HG02642 (cell line): ENCODE data around the gene PKHD1.

Experiments used
- ATAC-seq: cut with Tn5 transposase; IDR thresholded peaks from one replicate; pipeline ENCODE4 v1.9.1; 2021; ENCODE audit warnings: mild to moderate bottlenecking; ENCODE audit not compliant: unreplicated experiment, poor library complexity

Gene PKHD1

GRCh38 chr6:51737580-51738360, 349.6 kb downstream of the PKHD1 start:
- no peak for ATAC-seq

- ATAC-seq, result no peak
These were observed 362.3 kb downstream of the PKHD1 start for GRCh38 chr6:51725155-51725554.

DNA sequence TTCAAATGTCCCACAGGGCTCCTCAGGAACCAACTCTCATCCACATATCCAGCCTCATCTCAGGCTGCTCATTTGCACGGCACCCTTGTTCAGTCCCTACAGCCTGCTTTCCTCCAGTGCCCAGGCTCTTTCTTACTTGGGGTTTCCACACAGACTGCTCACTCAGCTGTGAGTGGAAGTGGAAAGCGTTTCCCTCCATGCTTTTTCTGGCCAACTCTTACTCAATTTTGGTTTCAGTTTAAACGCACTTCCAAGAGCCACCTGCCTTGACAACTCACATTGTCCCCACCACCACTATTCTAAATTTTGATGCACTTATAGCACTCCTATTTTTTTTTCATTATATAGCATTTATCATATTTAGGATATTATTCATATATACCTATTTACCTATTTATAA, 367.1 kb downstream of the PKHD1 start:
- no peak for ATAC-seq

GRCh38 chr6:51719297-51719696, 368.1 kb downstream of the PKHD1 start:
- no peak for ATAC-seq

DNA sequence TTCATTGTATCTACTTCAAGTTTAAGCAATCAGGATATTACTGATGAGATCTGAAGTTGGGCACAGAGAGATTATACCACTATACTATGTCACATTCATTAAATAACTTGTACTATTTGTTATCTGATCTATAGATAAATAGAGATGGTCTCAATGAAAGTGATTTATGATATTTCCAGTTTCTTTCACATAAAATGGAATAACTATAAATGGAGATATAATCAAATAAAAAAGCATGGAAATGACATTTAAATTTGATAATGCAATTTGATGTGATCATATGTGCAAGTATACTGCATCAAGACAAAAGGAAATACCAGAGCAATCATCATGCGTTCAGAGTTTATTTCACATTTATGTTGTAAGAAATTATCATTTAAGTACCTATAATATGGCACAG, 368.9 kb downstream of the PKHD1 start:
- ATAC-seq, result no peak

DNA sequence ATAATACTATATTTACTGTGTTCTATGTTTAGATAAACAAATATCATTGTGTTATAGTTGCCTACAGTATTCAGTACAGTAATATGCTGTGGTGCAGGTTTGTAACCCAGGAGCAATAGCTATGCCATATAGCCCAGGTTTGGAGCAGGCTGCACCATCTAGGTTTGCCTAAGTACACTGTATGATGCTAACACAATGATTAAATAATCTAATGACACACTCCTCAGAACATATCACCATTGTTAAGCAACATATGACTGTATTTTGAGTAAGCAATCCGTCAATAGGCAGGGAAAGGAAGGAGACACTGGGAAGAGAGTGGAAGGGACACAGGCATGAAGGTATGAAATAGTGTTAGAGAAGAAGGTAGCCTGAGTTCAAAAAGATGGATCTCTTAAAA, 369.9 kb downstream of the PKHD1 start:
- ATAC-seq, result no peak

DNA sequence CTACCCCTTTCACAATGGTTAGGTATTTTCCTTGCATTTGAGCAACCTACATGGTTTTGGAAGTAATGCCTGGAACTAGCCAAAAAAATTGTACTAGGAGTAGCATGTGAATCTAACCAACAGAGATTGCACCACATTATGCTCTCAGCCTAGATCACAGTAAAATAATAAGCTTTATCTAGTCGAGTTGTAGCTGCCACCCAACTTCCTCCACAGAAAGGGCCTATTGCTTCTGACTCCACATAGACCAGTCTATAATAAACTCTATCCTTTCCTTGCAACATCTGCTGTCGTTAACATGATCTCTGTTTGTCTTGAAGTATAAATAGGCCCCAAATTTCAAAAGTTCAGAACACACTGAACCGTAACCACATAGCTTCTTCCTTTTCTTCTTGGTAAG, 375.5 kb downstream of the PKHD1 start:
- no peak for ATAC-seq

DNA sequence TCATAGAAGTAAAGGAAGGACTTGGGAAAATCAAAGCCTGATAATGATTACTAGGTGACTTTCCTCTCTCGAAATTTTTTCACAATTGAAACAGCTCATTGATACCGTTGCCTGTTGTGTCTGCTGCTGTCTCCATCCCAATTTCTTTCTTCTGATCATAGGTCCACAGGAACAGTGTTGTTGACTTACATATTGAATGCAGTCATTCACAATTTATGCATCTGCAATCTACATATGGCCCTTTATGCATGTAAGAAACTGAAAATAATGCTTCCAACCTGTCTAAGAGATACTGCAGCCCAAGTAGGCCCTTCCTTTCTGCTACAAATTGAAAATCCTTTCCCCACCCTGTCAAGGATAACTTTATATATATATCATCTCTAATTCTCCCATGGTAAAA, 381.3 kb downstream of the PKHD1 start:
- no peak for ATAC-seq

- ATAC-seq, result no peak
These were observed 382.4 kb downstream of the PKHD1 start for GRCh38 chr6:51704932-51705540.

DNA sequence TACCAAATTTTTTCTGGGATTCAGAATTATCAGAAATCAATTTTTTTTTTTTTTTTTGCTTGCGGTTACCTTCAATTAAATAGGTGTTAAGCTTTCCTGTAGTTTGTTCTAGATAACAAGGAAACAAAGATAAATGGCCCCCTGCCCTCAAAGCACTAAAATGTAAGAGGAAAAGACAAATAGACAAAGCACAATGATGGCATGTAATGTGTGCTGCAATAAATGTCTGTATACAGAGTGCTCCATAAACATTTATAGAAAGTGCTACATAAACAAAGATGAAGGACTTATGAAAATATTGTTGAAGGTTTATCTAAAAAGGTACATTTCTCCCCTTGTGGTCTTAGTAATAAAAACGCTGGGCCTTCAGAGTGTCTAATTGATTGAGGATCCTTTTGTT, 384.6 kb downstream of the PKHD1 start:
- no peak for ATAC-seq

DNA sequence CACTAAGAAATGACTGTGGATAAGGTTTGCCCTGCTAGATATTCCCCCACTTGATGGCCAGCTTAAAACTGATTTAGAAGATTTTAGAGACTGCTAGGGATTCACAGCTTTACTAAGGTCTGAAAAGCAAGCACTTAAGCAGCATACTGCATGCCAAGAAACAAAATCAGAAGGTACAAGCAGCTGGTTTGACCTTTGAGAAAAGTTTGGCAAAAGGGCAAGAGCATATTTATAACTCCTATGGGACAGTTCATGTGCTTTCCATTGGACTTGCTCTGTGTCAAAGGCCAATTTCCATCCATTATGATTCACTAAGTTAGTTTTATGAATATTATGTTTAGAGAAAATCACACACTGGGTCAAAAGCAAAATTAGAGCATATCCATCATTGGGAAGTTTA, 402.8 kb downstream of the PKHD1 start:
- ATAC-seq, result no peak

DNA sequence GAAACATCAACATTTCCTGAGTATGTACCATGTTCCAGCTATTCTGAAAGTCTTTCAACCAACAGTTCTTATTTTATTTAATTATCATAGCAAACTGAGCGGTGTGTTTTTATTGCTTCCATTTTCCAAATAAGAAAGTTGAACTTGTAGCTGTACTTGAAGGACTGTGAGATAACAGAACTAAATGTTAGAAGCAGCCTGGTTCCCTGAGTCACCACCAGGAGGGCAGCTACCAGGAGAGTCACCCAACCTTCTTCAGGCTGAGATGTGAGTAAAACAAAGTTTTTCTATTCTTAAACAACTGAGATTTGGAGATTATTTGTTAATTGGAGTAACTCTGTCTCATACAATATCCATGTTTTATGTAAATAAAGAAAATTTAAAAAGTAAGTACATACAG, 403.4 kb downstream of the PKHD1 start:
- no peak for ATAC-seq

DNA sequence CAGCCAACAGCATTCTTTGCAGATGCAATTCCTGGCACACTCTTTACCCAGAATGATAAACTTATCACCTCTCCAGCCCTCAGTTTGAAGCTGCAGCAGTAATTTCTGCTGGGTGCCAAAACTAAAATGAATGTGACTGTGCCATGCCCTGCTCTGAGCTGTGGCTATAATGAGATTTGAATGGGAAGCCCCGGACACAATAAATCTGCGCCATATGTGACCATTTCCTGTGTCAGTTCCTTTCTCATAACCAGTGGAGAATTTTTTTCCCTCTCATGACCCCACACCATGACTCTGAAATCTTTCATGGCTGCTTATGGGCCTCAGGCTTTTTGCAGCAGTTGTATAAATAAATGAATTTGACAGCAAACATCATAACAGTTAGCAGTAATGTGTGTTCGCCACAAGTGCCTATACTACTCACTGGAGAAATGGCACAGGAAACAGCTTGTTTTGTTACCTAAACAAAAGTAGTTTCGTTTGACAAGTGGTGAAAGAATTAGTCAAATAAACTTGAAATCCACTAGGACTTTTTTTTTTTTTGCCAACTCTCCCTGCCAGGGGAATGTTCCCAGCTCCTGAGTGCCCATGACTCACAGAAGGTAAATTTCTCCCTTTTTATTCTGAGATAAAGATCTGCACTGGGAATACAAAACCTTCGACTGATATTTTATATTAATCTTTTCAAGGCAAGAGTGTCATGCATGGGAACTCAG, 408.4 kb downstream of the PKHD1 start:
- ATAC-seq, result peak; percentile 81

- no peak for ATAC-seq
These were observed 409.1 kb downstream of the PKHD1 start for GRCh38 chr6:51678274-51678673.

- ATAC-seq, result no peak
These were observed 411.5 kb downstream of the PKHD1 start for GRCh38 chr6:51675922-51676275.

DNA sequence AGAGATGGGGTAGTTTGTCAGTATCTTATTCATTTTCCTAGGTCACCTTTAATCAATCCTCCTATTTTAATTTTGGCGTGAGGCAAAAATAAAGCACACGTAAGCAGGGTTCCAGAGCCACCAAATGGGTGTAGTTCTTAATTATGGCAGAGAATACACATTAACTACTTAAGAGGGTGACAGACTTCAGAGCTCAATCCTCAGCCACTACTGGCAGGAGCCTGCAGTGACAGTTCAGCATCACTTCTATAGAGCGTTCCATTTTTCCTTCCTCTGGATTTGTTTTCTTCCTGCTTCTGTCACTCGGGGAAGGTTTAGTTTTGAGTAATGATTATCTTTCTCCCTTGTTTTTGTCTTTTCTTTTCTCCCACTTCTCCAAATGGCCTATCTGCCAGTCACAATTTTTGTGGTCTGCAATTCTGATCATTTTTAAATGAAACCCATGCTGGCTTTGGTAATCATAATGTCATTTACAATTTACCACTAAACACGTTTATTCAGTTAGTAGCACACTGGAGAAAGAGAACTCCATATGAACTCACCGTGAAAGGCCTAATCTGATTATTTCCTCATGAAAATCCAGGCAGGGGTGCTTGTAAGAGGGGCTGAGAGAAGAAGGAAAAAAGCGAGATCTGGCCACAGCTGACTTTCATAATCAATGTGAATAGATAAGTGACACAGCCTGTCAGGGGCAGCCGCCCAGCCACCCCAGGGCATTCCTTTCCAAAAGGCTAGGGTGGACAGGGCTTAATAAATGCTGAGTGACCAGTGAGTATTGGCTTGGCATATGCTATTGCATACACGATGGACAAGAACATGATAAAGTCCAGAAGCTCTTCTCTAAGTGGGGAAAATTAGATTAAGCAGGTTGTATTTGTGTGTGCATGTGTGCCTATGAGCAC, 412.1 kb downstream of the PKHD1 start:
- ATAC-seq, result no peak

GRCh38 chr6:51663525-51663924, 423.9 kb downstream of the PKHD1 start:
- no peak for ATAC-seq

GRCh38 chr6:51660767-51661166, 426.6 kb downstream of the PKHD1 start:
- ATAC-seq, result no peak

GRCh38 chr6:51657491-51657890, 429.9 kb downstream of the PKHD1 start:
- no peak for ATAC-seq

GRCh38 chr6:51655517-51655916, 431.9 kb downstream of the PKHD1 start:
- no peak for ATAC-seq

- no peak for ATAC-seq
These were observed 432.8 kb downstream of the PKHD1 start for GRCh38 chr6:51654647-51655046.
